PC-9 (cell line): ENCODE measurements around the gene MCTP1. TPM values are rescaled to one million over a fixed set of nuclear protein-coding genes. Genes with fewer than 3 reads are reported as not detected.
A peak's percentile ranks its signal among the peaks of the same experiment; 100 is the strongest.

Experiments used
- BruUV-seq: library from RNA; stranded (reverse); fragments of 400-500 nt; replicated peaks from 2 replicates; lab custom pipeline; 2021; lab: Mats Ljungman, UMichigan
- CTCF ChIA-PET: fragments of 300-600 bp; sonication (Branson Sonifier 250); formaldehyde crosslinking; loops from one replicate; lab custom pipeline; 2022; ENCODE audit warnings: antibody characterized with exemption; lab: Charles Lee
- POLR2A ChIA-PET: fragments of 300-600 bp; sonication (Branson Sonifier 250); formaldehyde crosslinking; loops from one replicate; lab custom pipeline; 2022; ENCODE audit warnings: antibody characterized with exemption; ENCODE audit not compliant: unreplicated experiment; lab: Charles Lee
- DNase-seq, 2 experiments: peaks; one replicate each; pipeline versions ENCODE4 v3.0.0 to v3.0.0-alpha.2; 2015 to 2022; ENCODE audit warnings: mixed read lengths in 1 of 2
- H2AFZ ChIP-seq: fragments of 200-600 bp; sonication (generic); 2 replicates; pipeline ENCODE4 v1.8.1; 2017; ENCODE audit warnings: antibody characterized with exemption
- H3F3A ChIP-seq: fragments of 200-600 bp; sonication (generic); 2 replicates; pipeline ENCODE4 v1.8.1; 2017; ENCODE audit warnings: antibody characterized with exemption, mild to moderate bottlenecking, low read depth; ENCODE audit not compliant: insufficient read depth
- H3K27ac ChIP-seq: fragments of 200-600 bp; sonication (generic); 2 replicates; pipeline ENCODE4 v1.6.1; 2016; ENCODE audit warnings: mixed run types
- H3K27me3 ChIP-seq: fragments of 200-600 bp; sonication (generic); 2 replicates; pipeline ENCODE4 v1.6.1; 2016; ENCODE audit warnings: low read depth, mixed run types; ENCODE audit not compliant: insufficient read depth
- H3K36me3 ChIP-seq: fragments of 200-600 bp; sonication (generic); 2 replicates; pipeline ENCODE4 v1.6.1; 2016; ENCODE audit warnings: low read depth, mixed run types
- H3K4me1 ChIP-seq: fragments of 200-600 bp; sonication (generic); replicated peaks from 2 replicates; pipeline ENCODE4 v1.6.1; 2016; ENCODE audit warnings: mixed run types; ENCODE audit not compliant: insufficient read depth
- H3K4me2 ChIP-seq: fragments of 200-600 bp; sonication (generic); 2 replicates; pipeline ENCODE4 v1.6.1; 2017; ENCODE audit warnings: mixed run types
- H3K4me3 ChIP-seq: fragments of 200-600 bp; sonication (generic); 2 replicates; pipeline ENCODE4 v1.6.1; 2016; ENCODE audit warnings: mixed run types
- H3K79me2 ChIP-seq: fragments of 200-600 bp; sonication (generic); 2 replicates; pipeline ENCODE4 v1.6.1; 2017; ENCODE audit warnings: low read depth, mixed run types
- H3K9me2 ChIP-seq: fragments of 200-600 bp; sonication (generic); 2 replicates; pipeline ENCODE4 v1.8.1; 2017; ENCODE audit warnings: mild to moderate bottlenecking; ENCODE audit not compliant: insufficient read depth
- H3K9me3 ChIP-seq: fragments of 200-600 bp; sonication (generic); 2 replicates; pipeline ENCODE4 v1.8.1; 2016; ENCODE audit warnings: low read depth; ENCODE audit not compliant: insufficient read depth
- H4K20me1 ChIP-seq: fragments of 200-600 bp; sonication (generic); 2 replicates; pipeline ENCODE4 v1.8.1; 2017; ENCODE audit not compliant: insufficient read depth
- EZH2 ChIP-seq: fragments of 200-600 bp; sonication (generic); IDR thresholded peaks from 2 replicates; pipeline ENCODE4 v1.8.0; 2017; ENCODE audit warnings: antibody characterized with exemption, low read depth
- intact Hi-C: fragments of 100-400 bp; cut with micrococcal nuclease; formaldehyde crosslinking; loops from one replicate; pipeline ENCODE4 v1.10.0; 2022; ENCODE audit not compliant: unreplicated experiment
- total RNA-seq: library from RNA; stranded (reverse); gene quantifications from 2 replicates; pipeline ENCODE4 v1.2.3, GENCODE V29; 2021
- TF ChIP-seq, protein P1 (sequence below): fragments of 200-600 bp; sonication (generic); conservative IDR thresholded peaks from 2 replicates; pipeline ENCODE4 v1.6.1; 2017; ENCODE audit warnings: mixed run types, antibody characterized with exemption, mild to moderate bottlenecking, moderate library complexity

The MCTP1 gene
- total RNA-seq, 1 experiment from 2014 or later: 3.9 TPM

- Histone ChIP-seq H4K20me1 (no peaks in the 10 kb centered on the region), H3K79me2 (no peaks in the 10 kb centered on the region), H3K4me3 (no peak overlapping the region), H3K36me3 (no peaks in the 10 kb centered on the region), H3K9me3 (no peaks in the 10 kb centered on the region), H3K27ac (no peak overlapping the region), H3K4me2 (no peak overlapping the region), H3K4me1 (no peaks in the 10 kb centered on the region), H2AFZ (no peak overlapping the region), H3F3A (no peaks in the 10 kb centered on the region), H3K9me2 (no peaks in the 10 kb centered on the region), H3K27me3 (no peaks in the 10 kb centered on the region)
- ChIA-PET POLR2A (no interaction called here), CTCF (interaction anchor here (0.6 kb wide), 1 partner anchor 8 kb away, joined by 5 read pairs; no protein-coding TSS in a partner anchor)
- no peak for DNase-seq
- TF ChIP-seq, protein P1, sequence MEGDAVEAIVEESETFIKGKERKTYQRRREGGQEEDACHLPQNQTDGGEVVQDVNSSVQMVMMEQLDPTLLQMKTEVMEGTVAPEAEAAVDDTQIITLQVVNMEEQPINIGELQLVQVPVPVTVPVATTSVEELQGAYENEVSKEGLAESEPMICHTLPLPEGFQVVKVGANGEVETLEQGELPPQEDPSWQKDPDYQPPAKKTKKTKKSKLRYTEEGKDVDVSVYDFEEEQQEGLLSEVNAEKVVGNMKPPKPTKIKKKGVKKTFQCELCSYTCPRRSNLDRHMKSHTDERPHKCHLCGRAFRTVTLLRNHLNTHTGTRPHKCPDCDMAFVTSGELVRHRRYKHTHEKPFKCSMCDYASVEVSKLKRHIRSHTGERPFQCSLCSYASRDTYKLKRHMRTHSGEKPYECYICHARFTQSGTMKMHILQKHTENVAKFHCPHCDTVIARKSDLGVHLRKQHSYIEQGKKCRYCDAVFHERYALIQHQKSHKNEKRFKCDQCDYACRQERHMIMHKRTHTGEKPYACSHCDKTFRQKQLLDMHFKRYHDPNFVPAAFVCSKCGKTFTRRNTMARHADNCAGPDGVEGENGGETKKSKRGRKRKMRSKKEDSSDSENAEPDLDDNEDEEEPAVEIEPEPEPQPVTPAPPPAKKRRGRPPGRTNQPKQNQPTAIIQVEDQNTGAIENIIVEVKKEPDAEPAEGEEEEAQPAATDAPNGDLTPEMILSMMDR: no peak
- TF ChIP-seq EZH2: no peak
- BruUV-seq: no TSS peak
- intact Hi-C loops: no loop called here
Measured at GRCh38 chr5:95220381-95220780, 64.5 kb downstream of the MCTP1 start.

DNA sequence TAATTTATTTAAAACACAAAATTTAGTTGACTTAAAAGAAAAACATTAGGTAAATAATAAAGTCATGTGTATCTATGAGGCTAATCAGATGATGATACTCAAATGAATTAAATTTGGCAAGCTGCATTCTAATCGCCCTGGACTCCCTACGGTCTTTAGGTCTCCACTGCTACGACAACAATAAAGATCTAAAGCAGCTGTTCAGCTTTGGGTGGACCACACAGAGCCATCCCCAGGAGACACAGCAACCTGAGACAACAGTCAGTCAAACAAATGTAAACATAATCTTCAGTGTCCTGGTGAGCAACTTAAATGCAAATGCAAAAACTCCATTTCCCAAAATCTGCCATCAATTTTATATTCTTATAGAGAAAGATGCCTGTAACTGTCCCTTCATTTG, 65.5 kb downstream of the MCTP1 start:
- TF ChIP-seq, protein P1: no peak
- no peak for TF ChIP-seq EZH2
- Histone ChIP-seq H2AFZ (peak overlapping the region; percentile 17; the same call in 1 of the 2 replicates), H3K4me3 (no peak overlapping the region), H3K27me3 (no peaks in the 10 kb centered on the region), H3K4me1 (no peaks in the 10 kb centered on the region), H3K36me3 (no peaks in the 10 kb centered on the region), H3K79me2 (no peaks in the 10 kb centered on the region), H3K4me2 (no peak overlapping the region), H3K27ac (no peak overlapping the region), H3F3A (no peaks in the 10 kb centered on the region), H3K9me2 (no peaks in the 10 kb centered on the region), H4K20me1 (no peaks in the 10 kb centered on the region), H3K9me3 (no peaks in the 10 kb centered on the region)
- no peak for DNase-seq
- intact Hi-C loops: no loop called here
- ChIA-PET CTCF (no interaction called here), POLR2A (no interaction called here)
- BruUV-seq: no TSS peak

DNA sequence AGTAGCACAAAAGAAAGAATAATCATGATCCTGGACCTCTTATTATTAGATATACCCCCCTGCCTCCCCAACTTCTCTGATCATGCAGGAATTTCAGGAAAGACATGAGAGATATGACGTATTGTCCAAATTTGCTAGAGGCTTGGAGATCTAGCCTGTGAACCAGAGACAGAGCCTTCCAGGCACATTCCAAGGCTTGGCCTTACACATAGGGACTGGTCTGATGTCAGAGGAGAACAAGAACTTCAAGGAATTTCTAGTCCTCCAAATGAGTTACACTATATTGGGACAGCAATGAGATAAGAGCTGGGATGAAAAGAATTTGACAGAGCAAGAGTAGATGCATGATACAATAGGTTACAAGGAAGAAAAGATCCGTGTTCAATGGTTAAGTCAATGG, 67.0 kb downstream of the MCTP1 start:
- POLR2A ChIA-PET: no interaction called here
- Histone ChIP-seq H3K36me3 (no peaks in the 10 kb centered on the region), H3F3A (no peaks in the 10 kb centered on the region), H3K4me1 (no peaks in the 10 kb centered on the region), H4K20me1 (no peaks in the 10 kb centered on the region), H2AFZ (no peak overlapping the region), H3K4me3 (no peak overlapping the region), H3K27ac (no peak overlapping the region), H3K4me2 (no peak overlapping the region), H3K9me3 (no peaks in the 10 kb centered on the region), H3K9me2 (no peaks in the 10 kb centered on the region), H3K27me3 (no peaks in the 10 kb centered on the region), H3K79me2 (no peaks in the 10 kb centered on the region)
- TF ChIP-seq, protein P1: no peak
- no peak for TF ChIP-seq EZH2
- intact Hi-C loops: no loop called here
- CTCF ChIA-PET: no interaction called here
- no peak for DNase-seq
- no TSS peak for BruUV-seq
